Endothelial cell (in vitro differentiated cells): ENCODE measurements around the gene CASZ1. TPM values are rescaled to one million over a fixed set of nuclear protein-coding genes. Genes with fewer than 3 reads are reported as not detected.

Source experiments
- DNase-seq: peaks from one replicate; pipeline ENCODE4 v3.0.0; 2021; ENCODE audit warnings: low spot score
- H3K27ac Mint-ChIP-seq: one replicate; pipeline ENCODE4 v1.8.0; 2021; ENCODE audit warnings: mixed read lengths, inconsistent platforms; ENCODE audit not compliant: unreplicated experiment
- H3K27me3 Mint-ChIP-seq: one replicate; pipeline ENCODE4 v1.8.0; 2021; ENCODE audit warnings: mild to moderate bottlenecking, moderate library complexity, mixed read lengths, inconsistent platforms; ENCODE audit not compliant: unreplicated experiment
- H3K36me3 Mint-ChIP-seq: one replicate; pipeline ENCODE4 v1.8.0; 2021; ENCODE audit warnings: mild to moderate bottlenecking, low read depth, mixed read lengths, inconsistent platforms; ENCODE audit not compliant: unreplicated experiment
- H3K4me1 Mint-ChIP-seq: one replicate; pipeline ENCODE4 v1.8.0; 2021; ENCODE audit warnings: mild to moderate bottlenecking, mixed read lengths, inconsistent platforms; ENCODE audit not compliant: unreplicated experiment
- H3K4me3 Mint-ChIP-seq: one replicate; pipeline ENCODE4 v1.8.0; 2021; ENCODE audit warnings: mild to moderate bottlenecking, mixed read lengths, inconsistent platforms; ENCODE audit not compliant: unreplicated experiment
- H3K9me3 Mint-ChIP-seq: one replicate; pipeline ENCODE4 v1.8.0; 2021; ENCODE audit warnings: mixed read lengths, inconsistent platforms; ENCODE audit not compliant: unreplicated experiment
- total RNA-seq: library from RNA; stranded (reverse); fragmentation: NEBNext Ultra II Directional; extraction: Animal tissue kit (Norgen Biotek cat#: 25700); gene quantifications from one replicate; pipeline ENCODE4 v1.2.1, GENCODE V29; 2021; ENCODE audit not compliant: unreplicated experiment
- TF ChIP-seq, protein P1 (sequence below): fragments of 200-600 bp; sonication (generic); IDR thresholded peaks from one replicate; pipeline ENCODE4 v1.5.0; 2021; ENCODE audit warnings: antibody characterized with exemption; ENCODE audit not compliant: unreplicated experiment

CASZ1 gene
- total RNA-seq, 1 donor from 2014 or later = 6.3 TPM

DNA sequence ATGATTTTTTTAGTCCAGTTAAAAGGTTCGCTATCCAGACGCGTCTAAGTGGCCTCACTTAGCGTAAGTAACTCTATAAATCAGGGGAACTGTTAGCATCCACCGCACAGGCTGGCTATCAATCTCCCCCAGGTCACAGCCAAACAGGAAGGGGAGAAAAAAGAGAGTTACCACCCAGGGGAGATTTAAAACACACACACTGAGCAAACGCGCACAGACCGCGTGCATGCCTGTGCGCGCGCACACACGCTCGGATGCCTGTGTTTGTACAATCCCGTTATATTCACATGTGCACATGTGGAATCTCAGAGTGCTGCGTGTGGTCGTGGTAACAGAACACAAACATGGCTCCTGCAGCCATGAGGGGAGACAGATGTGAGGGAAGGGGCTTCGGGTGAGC lies 125.4 kb downstream of the CASZ1 start:
- Mint-ChIP-seq H3K27ac (no peak overlapping the region), H3K9me3 (no peaks in the 10 kb centered on the region), H3K4me3 (no peak overlapping the region), H3K27me3 (peaks cover 5% of the 10 kb centered on the region), H3K36me3 (no peaks in the 10 kb centered on the region), H3K4me1 (peaks cover 37% of the 10 kb centered on the region)
- no peak for DNase-seq
- TF ChIP-seq, protein P1, sequence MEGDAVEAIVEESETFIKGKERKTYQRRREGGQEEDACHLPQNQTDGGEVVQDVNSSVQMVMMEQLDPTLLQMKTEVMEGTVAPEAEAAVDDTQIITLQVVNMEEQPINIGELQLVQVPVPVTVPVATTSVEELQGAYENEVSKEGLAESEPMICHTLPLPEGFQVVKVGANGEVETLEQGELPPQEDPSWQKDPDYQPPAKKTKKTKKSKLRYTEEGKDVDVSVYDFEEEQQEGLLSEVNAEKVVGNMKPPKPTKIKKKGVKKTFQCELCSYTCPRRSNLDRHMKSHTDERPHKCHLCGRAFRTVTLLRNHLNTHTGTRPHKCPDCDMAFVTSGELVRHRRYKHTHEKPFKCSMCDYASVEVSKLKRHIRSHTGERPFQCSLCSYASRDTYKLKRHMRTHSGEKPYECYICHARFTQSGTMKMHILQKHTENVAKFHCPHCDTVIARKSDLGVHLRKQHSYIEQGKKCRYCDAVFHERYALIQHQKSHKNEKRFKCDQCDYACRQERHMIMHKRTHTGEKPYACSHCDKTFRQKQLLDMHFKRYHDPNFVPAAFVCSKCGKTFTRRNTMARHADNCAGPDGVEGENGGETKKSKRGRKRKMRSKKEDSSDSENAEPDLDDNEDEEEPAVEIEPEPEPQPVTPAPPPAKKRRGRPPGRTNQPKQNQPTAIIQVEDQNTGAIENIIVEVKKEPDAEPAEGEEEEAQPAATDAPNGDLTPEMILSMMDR = no peak

DNA sequence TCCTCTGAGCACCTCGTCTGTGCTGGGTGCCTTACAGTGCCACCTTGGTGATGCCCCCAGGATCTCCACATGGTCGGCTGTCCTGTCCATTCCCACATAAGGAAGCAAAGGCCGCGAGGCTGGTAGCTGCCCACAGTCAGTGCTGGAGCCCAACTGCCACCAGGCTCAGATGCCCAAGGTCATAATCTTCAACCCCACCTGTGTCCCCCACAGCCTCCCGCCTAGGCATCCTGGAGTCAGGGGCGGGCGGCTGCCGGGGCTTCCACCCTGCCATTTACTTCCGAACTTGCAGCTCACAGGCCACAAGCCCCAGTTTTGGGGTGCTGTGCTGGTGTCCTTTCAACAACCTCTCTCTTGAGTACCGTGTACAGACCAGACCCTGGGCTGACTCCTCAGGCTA lies 126.3 kb downstream of the CASZ1 start:
- Mint-ChIP-seq H3K9me3 (no peaks in the 10 kb centered on the region), H3K4me1 (peaks cover 40% of the 10 kb centered on the region), H3K27ac (no peak overlapping the region)

DNA sequence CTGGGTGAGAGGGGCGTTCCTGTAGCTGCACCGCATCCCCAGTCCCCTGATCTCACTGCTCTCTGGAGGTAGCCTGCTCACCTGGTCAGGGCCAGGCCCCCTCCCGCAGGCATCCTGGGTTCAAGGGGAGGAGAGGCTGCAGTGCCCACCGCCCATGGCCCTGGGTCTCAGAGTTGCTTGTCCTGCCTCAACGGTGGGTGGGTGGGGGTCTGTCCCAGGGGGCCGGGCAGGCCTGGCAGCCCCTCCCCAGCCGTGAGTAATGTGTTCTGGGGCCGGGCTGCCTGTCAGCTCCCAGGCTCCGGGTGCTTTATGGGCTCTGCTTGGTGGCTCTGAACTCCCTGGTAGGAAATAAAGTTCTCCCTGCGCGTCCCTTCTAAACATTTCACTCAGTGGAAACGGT lies 126.9 kb downstream of the CASZ1 start:
- Mint-ChIP-seq H3K27ac (no peak overlapping the region), H3K36me3 (no peaks in the 10 kb centered on the region), H3K27me3 (peaks cover 4% of the 10 kb centered on the region), H3K4me3 (no peak overlapping the region), H3K9me3 (no peaks in the 10 kb centered on the region), H3K4me1 (peaks cover 37% of the 10 kb centered on the region)
- TF ChIP-seq, protein P1 = no peak
- no peak for DNase-seq

More for the DNA sequence above, 126.3 kb downstream of the CASZ1 start:
- TF ChIP-seq, protein P1 = no peak
- Mint-ChIP-seq H3K4me3 (no peak overlapping the region), H3K36me3 (no peaks in the 10 kb centered on the region), H3K27me3 (peaks cover 8% of the 10 kb centered on the region)
- DNase-seq = no peak

DNA sequence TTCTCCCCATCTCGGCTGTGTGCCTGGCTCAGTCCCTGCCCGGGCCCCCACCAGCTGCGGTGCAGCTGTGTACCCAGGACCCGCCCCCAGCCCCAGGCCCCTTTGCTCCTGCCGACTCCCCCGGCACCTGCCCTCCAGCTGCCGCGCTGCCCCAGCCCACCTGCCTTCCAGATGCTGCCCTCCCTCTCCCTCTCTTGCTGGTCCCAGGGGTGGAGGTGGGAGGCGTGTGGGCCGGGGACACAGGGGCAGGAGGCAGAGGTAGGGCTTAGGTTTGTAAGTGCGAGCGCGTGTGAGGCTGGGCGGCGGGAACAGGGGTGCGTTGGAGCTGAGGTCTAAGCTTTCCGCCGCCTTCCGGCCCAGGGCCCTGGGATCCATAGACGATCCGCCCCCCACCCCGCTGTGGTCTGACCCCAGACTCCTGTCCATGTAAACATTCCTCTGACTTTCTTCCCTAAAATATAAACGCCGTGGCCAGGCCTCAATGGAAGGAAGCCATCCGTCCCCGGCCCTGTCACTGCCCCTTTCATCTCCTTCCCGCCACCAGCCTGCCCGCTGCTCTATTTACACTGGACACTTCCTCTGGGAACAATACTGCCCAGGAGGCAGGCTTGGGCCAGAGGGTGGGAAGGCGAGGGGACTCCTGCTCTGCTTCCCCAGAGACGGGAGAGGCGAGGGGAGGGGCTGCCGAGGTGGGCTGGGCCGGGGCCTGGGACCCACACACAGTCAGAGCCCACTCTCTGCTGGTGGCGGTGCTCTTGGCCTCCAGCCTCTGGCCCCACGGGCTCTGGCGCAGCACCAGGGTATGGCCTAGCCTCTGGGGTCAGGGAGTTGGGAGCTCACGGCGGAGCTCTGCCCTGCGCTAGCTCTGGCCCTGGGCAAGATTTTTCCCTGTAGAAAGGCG lies 128.3 kb downstream of the CASZ1 start:
- peak; percentile 57 for DNase-seq
- Mint-ChIP-seq H3K4me3 (no peak overlapping the region), H3K27me3 (peaks cover 4% of the 10 kb centered on the region), H3K4me1 (peaks cover 42% of the 10 kb centered on the region), H3K36me3 (no peaks in the 10 kb centered on the region), H3K27ac (peak overlapping the region; percentile 81), H3K9me3 (no peaks in the 10 kb centered on the region)
- TF ChIP-seq, protein P1 = no peak
